HepG2 (cell line): ENCODE data around the gene AGXT. TPM values are rescaled to one million over a fixed set of nuclear protein-coding genes. Genes with fewer than 3 reads are reported as not detected.

Experiments used
- HNF4A ChIP-seq: sonication (generic); formaldehyde crosslinking; IDR thresholded peaks from 2 replicates; pipeline ENCODE4 v1.4.0; 2020; ENCODE audit warnings: missing genetic modification reagents
- JARID2 ChIP-seq: sonication (generic); formaldehyde crosslinking; IDR thresholded peaks from 2 replicates; pipeline ENCODE4 v1.8.1; 2023; ENCODE audit warnings: missing genetic modification reagents, inconsistent platforms; ENCODE audit not compliant: insufficient replicate concordance
- MTERF4 ChIP-seq: sonication (generic); formaldehyde crosslinking; IDR thresholded peaks from 2 replicates; pipeline ENCODE4 v1.8.0; 2023; ENCODE audit warnings: mild to moderate bottlenecking, missing genetic modification reagents
- NFYC ChIP-seq: IDR thresholded peaks from 2 replicates; pipeline ENCODE4 v1.6.1; 2016; ENCODE audit warnings: missing genetic modification reagents, missing compliant biosample characterization
- SETDB1 ChIP-seq: sonication (generic); formaldehyde crosslinking; IDR thresholded peaks from 2 replicates; pipeline ENCODE4 v1.5.1; 2020; ENCODE audit warnings: missing genetic modification reagents, mild to moderate bottlenecking, borderline replicate concordance
- SNRNP70 ChIP-seq: fragments of 200-400 bp; formaldehyde crosslinking; IDR thresholded peaks from 2 replicates; pipeline ENCODE4 v1.6.1; 2017; ENCODE audit warnings: mild to moderate bottlenecking, low read depth, low read length, moderate library complexity
- ZNF235 ChIP-seq: sonication (generic); formaldehyde crosslinking; IDR thresholded peaks from 2 replicates; pipeline ENCODE4 v1.8.1; 2023; ENCODE audit warnings: mild to moderate bottlenecking, missing genetic modification reagents, borderline replicate concordance
- ZNF407 ChIP-seq: sonication (generic); formaldehyde crosslinking; IDR thresholded peaks from one replicate; pipeline ENCODE4 v1.5.1; 2020; ENCODE audit warnings: mild to moderate bottlenecking, missing genetic modification reagents; ENCODE audit errors: not compliant biosample characterization
- ZNF446 ChIP-seq: sonication (generic); formaldehyde crosslinking; IDR thresholded peaks from 2 replicates; pipeline ENCODE4 v1.5.0; 2020; ENCODE audit warnings: mild to moderate bottlenecking, missing genetic modification reagents
- ZNF563 ChIP-seq: sonication (generic); formaldehyde crosslinking; IDR thresholded peaks from 2 replicates; pipeline ENCODE4 v1.8.0; 2022; ENCODE audit warnings: mild to moderate bottlenecking, moderate library complexity, missing genetic modification reagents
- ZNF672 ChIP-seq: sonication (generic); formaldehyde crosslinking; IDR thresholded peaks from 2 replicates; pipeline ENCODE4 v1.8.1; 2022; ENCODE audit warnings: missing genetic modification reagents
- ZNF790 ChIP-seq: sonication (generic); formaldehyde crosslinking; IDR thresholded peaks from 2 replicates; pipeline ENCODE4 v1.8.0; 2022; ENCODE audit warnings: missing genetic modification reagents, mild to moderate bottlenecking, borderline replicate concordance
- ZNF891 ChIP-seq: sonication (generic); formaldehyde crosslinking; IDR thresholded peaks from 2 replicates; pipeline ENCODE4 v1.5.0; 2020; ENCODE audit warnings: mild to moderate bottlenecking, missing genetic modification reagents
- ZXDC ChIP-seq: sonication (generic); formaldehyde crosslinking; IDR thresholded peaks from 2 replicates; pipeline ENCODE4 v1.5.0; 2020; ENCODE audit warnings: mild to moderate bottlenecking, missing genetic modification reagents
- polyA plus RNA-seq, 8 experiments: library from polyadenylated mRNA; depleted of rRNA in 3 of 8; stranded (reverse) in 7 of 8; unstranded in 1 of 8; fragments of >200 nt; fragmentation: Illumina TruSeq in 4 of 8; extraction: Trizol in 4 of 8; gene quantifications; 2 replicates each; pipeline versions ENCODE4 v1.2.1 to v1.2.3, GENCODE V29; 2011 to 2016; ENCODE audit warnings: low read depth in 4 of 8, missing spikeins in 1 of 8, mixed read lengths in 1 of 8; ENCODE audit not compliant: insufficient read depth in 1 of 8
- total RNA-seq, 5 experiments: library from RNA; depleted of rRNA; stranded (reverse); fragments of >200 nt; fragmentation: Illumina TruSeq; extraction: Trizol; gene quantifications; 2 replicates each; pipeline ENCODE4 v1.2.3, GENCODE V29; 2016; ENCODE audit warnings: low read depth in 1 of 5
- TF ChIP-seq, protein P1 (sequence below): sonication (generic); formaldehyde crosslinking; IDR thresholded peaks from 2 replicates; pipeline ENCODE4 v1.5.0; 2020; ENCODE audit warnings: missing genetic modification reagents

AGXT gene
- total and polyA plus RNA-seq, 2 of the 13 experiments (the other 11 are each of a cell fraction or from before 2014, with no cell fraction given) = 41.9 to 96.1 TPM

DNA sequence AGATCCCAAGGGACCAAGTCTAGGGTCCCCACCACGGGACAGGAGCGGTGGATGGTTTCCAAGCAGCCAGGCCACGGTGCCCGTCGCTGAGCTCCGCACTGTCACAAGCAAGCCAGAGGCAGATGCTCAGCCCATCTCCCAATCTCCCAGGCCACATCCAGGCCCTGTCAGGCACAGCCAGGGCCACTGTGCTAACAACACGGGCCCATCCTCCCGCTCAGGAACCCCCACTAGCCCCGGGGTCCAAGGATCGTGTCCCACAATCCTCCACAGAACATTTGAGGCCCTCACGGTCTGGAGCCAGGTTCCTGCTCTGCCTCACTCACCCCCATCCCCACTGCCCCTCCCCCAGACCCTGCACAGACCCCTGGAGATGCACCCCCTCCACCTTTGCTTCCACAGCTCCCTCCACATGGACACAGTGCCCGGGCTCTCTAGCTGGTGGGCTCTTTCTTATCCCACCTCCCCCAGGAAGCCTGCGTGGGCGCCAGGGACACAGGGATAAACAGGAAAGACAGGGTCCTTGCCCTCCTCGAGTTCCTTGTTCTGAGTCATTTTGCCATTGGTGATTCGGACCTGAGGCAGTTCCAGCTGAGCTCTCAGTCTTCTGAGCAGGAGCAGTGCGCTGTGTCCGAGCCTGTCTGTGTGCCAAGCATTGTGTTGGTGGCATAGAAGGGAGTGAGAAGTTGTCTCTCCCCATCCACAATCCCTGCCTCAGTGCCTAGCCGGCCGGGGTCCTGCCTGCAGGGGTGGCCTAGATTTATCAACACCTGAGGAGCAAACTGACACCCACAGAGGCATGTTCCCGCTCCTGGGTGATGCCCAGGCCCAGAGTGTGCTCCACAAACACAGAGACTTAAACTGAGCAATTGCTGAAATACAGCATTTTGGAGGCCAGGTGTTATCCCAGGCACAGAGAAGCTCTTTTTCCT, 44.5 kb downstream of the AGXT start (continued):
- TF ChIP-seq ZXDC = no peak
- TF ChIP-seq NFYC (CRISPR knock-in tag) = no peak
- 0 out of 2 replicates have a peak, but pooled peaks have one; percentile 46 for TF ChIP-seq ZNF446 (CRISPR knock-in tag)
- TF ChIP-seq ZNF672 (CRISPR knock-in tag) = no peak
- peak; percentile 86; the same call in 1 of the 2 replicates for TF ChIP-seq ZNF790
- TF ChIP-seq HNF4A (CRISPR knock-in tag) = peak; percentile 51
- TF ChIP-seq, protein P1, sequence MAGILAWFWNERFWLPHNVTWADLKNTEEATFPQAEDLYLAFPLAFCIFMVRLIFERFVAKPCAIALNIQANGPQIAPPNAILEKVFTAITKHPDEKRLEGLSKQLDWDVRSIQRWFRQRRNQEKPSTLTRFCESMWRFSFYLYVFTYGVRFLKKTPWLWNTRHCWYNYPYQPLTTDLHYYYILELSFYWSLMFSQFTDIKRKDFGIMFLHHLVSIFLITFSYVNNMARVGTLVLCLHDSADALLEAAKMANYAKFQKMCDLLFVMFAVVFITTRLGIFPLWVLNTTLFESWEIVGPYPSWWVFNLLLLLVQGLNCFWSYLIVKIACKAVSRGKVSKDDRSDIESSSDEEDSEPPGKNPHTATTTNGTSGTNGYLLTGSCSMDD (CRISPR knock-in tag) = no peak
- TF ChIP-seq JARID2 (CRISPR knock-in tag) = no peak
- TF ChIP-seq ZNF891 (CRISPR knock-in tag) = peak; percentile 51; the same call in 1 of the 2 replicates
- no peak for TF ChIP-seq ZNF235 (CRISPR knock-in tag)
- TF ChIP-seq MTERF4 (CRISPR knock-in tag) = peak; percentile 65; the same call in 1 of the 2 replicates
- no peak for TF ChIP-seq SETDB1 (CRISPR knock-in tag)
- no peak for TF ChIP-seq SNRNP70
- peak; percentile 72; the same call in 1 of the 2 replicates for TF ChIP-seq ZNF563 (CRISPR knock-in tag)
- TF ChIP-seq ZNF407 = peak; percentile 58
